DMS153 treated with DMSO at 0.1 percent for 48 hours (cell line): ENCODE measurements around the gene DPYD.

Experiments used
- DNase-seq: peaks from one replicate; lab custom pipeline; 2025; ENCODE audit not compliant: unreplicated experiment; lab: John Stamatoyannopoulos, UW

The DPYD gene

DNA sequence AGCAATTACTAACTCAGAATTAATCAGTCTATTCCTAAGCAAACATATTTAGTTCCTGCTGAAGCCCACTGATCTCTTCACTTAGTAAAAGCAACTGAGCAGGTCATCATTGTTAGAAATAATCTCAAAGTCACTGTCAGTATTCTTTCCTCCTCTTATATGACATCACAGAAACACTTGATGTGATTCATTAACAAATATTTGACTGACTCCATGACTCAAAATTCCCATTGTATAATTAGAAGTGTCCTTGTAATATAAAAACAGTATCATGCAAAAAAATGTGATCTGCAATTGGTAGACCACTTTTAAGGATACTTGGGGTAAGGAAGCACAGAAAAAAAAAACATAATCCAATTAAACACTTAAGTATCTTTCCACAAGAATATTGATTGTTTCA lies 194.4 kb downstream of the DPYD start:
- no peak for DNase-seq

DNA sequence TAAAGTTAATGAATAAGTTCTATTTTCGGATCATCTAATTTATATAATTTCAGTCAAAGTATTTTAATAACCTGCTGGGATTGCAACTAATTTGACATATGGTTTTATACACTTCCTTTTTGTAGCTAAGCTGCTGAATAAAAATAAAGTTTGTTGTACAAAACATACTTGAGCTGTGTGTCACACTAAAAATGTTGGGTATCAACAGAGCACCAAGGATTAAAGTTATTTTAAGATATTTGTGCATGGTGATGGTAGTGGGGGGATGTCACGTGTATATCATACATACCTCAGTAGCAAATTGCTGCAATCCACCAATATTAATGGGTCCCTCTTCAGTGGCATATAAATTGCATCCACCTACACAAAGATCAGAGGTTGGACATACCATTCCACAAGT lies 199.6 kb downstream of the DPYD start:
- no peak for DNase-seq

DNA sequence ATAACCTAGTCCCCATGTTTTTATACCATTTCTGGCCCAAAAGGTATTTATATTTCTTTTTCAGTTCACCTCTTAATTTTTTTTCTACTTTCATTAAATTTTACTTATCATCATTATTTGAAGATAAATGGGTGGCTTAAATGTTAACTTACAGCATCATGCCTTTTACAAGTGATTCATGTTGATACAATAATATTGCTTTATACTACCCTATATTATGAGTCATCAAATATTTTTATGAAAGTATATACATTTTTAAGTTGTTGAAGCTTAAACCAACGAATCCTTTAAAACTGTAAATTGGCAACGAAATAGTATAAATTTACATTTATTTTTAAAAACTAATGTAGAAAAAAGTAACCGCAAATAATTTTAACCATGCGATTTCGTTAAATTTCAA lies 207.9 kb downstream of the DPYD start:
- DNase-seq, result no peak

DNA sequence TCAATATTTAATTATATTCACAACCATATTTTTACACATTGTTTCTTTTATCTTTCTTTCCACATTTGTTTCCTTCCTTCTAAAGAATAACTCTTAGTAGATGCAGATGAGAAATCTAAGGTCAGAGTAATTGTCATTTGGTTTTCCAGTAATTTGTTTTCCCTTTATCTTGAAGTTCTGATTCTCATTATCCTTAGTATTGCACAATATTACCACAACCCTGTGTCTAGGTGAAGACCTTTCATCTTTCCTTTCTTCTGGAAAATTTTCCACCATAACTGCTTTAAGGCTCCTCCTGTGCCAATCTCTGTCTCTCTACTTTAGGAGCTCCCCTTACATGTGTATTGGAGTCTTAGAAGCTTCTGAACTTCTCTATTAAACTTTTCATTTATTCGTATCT lies 209.0 kb downstream of the DPYD start:
- DNase-seq, result no peak

DNA sequence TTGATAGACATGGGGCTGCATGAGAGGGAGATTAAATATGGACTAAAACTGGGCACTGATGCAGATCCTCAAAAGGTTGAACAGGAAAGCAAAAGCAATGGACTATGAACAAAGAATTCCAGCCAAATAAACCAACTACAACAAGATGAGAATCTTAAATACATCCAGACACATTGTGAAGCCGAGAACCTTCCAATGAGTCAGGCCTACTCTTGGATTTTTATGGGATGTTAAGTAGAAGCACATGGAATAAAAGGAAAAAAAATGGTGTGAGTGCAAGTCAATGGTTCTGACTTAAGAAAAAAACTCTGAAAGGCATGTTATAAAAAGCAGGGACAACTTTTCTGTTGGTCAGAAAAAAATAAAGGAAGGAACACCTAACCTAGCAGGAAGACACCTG lies 227.2 kb downstream of the DPYD start:
- no peak for DNase-seq

DNA sequence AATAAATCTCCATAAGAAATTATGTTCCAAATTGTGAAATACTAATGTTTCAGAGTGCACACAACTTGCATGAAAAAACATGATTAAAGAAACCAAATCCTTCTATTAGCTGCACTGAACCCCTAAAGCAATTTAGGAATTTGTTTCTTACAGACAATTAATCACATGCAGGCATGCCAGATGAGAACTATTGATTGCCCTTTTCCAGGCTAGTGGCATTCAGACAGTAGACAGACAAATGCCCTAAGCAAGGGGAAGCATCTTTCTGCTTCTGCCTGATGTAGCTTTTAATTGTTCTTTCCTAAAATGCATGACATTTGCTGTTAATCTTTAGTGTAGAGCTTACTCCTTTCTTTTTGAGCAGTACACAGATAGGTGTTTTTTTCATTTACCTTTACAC lies 229.5 kb downstream of the DPYD start:
- DNase-seq, result no peak

DNA sequence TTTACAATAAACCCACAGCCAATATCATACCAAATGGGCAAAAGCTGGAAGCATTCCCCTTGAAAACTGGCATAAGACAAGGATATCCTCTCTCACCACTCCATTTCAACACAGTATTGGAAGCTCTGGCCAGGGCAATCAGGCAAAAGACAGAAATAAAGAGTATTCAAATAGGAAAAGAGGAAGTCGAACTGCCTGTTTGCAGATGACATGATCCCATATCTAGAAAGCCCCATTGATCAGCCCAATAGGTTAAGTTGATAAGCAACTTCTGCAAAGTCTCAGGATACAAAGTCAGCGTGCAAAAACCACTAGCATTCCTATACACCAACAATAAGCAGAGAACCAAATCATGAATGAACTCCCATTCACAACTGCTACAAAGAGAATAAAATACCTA lies 235.5 kb downstream of the DPYD start:
- no peak for DNase-seq

DNA sequence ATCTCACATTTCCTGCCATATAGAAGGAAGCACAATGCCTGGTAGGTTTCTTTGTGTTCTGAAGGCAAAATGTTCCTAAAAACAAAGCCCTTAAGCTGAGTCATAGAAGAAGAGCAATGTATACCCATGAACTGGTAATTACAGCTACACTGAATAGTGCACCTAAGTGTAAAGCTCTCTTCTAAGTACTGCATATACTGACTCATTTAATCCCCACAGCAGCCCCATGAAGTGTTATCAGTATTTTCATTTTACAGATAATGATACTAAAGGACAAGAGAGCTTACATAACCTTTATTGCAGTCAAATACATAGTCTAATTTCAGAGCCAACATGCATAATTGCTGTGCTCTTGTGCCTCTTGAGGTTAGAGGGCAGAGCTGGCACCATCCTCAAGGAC lies 239.9 kb downstream of the DPYD start:
- peak; percentile 84 for DNase-seq

DNA sequence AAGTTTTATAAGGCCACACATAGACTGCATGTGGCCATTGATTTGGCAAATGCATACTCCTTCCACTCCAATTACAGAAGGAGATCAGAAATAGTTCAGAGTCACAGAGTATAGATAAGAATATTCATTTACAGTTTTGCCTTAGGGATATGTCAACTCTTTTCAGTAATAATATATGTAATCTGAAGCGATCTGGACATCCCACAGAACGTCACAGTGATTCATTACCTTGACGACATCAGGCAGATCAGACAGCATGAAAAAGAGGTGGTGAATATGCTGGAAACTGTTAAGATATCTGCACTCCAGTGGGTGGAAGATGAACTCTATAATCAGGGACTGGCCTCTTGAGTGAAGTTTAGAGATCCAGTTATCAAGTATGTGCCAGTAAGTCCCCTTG lies 240.4 kb downstream of the DPYD start:
- DNase-seq, result peak; percentile 38

DNA sequence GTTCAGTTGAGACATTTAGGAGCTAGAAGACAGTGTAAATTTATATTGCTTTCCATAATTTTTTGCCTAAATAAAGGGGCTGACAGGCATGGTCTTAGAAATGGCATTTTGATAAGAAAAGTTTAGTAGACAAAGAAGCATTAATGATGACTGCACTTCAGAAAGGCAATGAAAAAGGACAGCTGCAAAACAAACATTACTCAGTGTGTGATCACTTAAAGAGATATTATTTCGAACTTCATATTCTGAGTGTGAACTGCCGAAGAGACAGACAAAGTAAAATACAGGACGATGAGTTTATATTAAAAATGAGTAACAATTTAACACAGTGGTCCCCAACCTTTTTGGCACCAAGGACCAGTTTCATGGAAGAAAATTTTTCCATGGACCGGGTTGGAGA lies 243.1 kb downstream of the DPYD start:
- no peak for DNase-seq

DNA sequence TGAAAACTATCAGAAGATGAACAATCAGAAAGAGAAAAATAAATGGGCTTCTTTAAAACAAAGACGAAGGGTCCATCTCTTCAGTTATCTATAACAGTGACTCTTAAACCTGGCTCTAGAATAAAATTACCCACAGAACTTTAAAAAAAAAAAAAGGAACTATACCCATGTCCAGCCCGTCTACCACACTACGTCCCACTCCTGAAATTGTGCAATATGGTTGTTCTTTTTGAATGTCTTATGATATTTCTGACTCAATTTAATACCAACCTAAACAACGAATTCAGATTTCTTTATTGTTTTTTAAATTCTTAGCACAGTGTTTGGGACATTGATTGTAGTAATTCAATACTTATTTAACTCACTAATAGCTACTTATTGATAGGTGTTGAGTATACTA lies 246.3 kb downstream of the DPYD start:
- DNase-seq, result no peak

DNA sequence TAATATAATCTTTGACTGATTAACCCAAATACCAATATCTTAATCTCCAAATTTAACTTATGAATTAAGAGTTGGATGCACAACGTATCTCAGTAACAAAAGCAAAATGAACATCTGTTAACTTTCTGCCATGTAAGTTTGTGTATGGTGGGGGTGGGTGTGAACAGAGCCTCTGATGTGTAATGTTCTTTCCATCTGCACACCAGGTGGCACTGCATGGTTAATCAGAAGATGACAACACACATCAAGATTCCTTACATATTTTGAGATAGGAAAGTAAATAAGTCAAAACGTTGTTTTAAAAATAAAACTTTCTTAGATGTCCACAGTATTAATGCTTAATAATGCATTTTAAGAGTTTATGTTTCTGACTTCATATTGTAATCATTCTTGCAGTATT lies 251.9 kb downstream of the DPYD start:
- DNase-seq, result no peak

DNA sequence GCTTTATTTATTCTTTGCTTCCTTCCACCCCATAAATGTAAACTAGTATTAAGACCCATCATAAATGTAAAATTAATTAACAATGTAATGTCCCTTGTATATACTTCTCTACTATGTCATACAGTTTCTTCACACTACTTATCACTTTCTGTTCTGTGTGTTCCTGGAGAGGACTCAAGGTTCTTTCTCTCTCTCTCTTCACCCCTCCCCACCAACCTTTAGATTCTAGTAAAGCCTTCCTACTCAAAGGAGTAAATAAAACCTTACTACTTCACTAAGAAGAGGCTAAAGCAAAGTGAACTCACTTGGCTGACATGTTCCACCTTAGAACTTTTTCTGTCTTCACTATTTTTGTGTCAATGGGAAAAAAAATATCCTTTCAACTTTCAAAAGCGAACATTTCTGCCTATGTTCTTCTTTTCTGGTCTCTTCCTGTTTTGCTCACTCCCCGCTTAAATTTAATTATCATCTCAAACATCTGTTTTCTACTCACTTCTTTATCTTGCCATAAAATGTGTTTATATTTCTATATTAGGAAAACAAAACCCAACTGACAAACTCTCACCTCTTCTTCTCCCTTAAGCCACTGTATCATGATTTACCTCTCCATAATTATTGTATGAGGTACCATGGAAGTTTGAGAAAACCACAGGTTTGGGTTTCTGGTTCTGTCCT lies 260.3 kb downstream of the DPYD start:
- no peak for DNase-seq

DNA sequence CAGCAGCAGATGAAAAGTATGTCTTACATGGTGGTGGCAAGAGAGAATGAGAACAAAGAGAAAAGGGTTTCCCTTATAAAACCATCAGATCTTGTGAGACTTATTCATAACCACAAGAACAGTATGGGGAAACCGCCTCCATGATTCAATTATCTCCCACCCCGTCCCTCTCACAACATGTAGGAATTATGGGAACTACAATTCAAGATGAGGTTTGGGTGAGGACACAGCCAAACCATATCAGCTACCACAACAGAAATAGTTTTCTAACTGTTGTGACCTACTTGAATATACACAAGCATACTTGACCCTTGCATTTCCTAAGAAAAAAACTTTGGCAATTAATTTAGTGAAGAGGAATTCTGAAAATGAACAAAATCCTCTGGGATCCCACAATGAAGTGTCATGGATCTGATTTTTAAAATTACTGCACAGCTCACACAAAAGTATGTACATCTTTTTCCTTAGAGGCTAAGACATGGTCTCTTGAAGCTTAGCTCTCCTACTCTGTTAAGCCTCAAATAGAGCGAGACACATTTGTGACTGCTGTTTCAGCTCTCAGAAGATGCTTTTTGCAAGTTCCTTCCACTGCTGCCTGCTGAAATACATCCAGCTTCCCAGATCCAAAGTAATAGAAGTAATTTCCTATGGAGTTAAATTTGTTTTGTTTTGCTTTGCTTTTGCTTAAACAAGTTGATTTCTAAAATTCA lies 265.8 kb downstream of the DPYD start:
- DNase-seq, result no peak

DNA sequence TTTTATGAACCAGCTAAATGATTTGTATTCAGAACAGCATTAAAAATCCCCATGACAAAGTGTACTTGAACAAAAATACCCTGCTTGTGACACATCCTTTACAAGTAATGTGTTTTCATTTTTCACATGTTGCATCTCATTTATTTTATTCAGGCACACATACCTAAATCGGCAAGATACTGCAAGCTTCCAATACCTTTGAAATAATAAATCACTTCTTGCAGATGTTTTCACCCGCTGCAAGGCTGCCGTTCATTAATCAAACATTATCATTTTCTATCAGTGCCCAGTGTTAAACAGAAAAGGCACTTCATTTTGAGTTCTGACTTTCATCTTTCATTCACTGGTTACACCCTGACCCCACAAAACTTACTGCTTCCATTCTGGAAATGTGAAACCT lies 269.6 kb downstream of the DPYD start:
- no peak for DNase-seq

DNA sequence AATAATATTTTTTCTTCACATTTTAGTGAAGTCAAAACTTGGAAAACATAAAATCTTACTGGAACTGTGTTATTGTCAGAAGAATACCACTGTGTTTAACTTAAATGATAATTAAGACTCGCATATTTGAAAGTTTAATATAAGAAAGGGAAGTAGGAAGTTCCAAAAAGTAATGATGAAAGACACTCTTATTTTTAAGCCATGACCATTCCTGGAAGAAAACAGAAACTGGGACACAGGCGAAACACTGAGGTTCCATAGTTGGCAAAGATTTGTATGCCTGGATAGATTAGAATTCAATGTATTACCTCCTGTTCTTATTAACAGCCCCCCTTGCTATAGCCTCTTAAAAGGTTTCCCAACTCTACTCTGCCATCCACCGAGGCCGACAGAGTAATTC lies 271.2 kb downstream of the DPYD start:
- DNase-seq, result no peak

DNA sequence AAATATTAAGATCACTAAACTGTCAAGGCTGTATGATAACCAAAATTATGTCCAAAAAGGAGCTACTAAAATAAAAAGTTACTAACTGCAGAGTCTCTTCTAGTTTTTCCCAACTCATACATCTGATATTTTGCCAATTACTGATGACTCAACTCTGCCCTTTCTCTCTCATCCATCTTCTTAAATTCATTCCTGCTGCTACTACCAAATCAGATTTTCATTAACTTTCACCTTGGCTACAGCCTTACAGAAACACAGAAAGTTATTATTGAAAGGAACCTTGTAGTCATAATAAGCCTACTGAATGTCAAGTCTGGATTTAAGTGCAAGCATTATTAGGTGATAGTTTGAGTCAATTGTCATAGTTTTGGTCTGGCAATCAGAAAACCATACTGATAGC lies 273.1 kb downstream of the DPYD start:
- DNase-seq, result no peak

DNA sequence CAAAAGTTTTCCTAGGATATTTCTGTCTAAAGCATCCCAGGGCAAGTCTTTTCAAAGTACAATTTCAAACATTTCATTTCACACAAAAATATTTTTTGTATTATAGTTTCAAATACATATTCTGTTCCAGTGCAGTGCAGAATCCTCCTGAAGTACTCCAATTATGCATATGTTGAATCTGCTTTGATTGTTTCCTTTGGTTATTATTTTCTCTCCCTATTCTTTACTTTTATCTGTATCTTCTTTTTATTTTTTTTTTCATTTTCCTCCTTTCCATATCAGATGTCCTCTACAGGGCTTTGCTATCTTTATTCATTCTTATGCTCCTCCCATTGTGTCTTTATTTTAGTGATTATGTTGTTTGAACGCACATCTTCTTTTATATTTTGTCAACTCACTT lies 274.8 kb downstream of the DPYD start:
- DNase-seq, result no peak

DNA sequence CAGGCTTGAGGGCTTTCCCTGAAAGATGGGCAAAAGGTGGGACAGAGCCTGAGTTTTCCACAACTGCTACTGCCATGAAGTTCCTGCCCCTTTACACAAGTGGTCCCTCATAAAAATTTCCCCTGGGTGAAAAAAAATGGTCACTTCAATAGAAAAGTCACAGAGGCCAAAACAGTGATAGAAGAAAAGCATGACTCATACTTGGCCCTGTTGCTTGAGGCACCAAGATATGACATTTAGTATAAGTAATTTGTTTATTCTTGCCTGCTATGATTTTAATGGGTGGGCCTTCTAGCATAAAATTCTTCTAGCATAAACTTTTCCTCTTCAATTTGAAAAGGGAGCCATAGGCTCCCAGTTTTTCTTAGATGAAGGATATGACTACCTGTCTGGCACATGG lies 280.2 kb downstream of the DPYD start:
- DNase-seq, result no peak

DNA sequence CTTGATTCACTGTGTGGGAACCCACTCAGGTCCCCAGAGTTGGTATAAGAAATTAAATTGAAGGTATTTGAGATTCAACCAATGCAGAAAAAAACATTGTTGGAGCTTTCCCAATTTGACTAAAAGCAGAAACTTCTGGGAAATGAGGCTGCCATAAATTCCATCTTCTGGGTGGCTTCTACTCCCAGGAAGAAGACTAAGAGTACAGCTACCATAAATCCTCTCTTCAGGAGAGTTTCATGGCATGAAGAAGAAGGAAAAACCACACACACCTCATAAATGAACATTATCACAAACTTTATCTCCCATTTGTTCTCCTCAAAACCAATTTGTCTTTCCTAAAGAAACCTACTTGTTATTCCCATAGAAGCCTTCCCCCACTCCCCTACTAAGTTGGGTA lies 283.9 kb downstream of the DPYD start:
- no peak for DNase-seq

DNA sequence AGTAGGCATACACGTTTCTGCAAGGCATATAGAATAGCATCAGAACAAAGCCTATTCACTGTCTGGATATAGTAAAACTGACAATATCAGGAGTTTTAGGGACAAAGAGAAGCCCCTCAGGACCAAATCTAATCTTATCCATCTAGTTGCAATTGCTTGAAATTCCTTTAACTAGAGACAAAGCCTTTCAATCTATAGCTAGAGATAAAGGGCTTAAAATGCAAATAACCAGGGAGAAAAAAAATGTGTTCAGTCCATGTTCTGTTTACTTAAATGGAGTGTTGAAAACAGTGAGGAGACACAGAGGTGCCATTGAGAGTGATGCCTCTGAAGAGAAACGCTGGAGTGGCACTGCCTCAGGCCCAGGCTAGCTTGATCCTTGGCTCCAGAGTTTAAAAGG lies 286.1 kb downstream of the DPYD start:
- DNase-seq, result peak; percentile 15

DNA sequence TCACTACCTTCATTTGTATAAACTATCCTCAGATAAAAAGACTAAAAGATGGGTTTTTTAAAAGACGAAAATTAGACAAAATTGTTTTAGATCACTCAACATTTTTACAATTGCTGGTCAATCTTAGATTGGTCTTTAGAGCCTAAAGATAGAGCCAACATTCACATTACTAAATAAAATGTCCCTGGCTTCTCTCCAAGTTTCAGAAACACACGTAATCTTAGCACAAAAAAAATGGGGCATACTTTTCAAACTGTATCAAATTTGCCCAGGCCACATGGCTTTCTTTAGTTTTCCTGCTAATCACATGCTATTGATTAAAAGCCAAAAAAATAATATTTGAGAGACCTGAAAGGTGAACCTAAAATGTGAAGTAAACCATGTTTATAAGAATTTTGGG lies 288.1 kb downstream of the DPYD start:
- no peak for DNase-seq

DNA sequence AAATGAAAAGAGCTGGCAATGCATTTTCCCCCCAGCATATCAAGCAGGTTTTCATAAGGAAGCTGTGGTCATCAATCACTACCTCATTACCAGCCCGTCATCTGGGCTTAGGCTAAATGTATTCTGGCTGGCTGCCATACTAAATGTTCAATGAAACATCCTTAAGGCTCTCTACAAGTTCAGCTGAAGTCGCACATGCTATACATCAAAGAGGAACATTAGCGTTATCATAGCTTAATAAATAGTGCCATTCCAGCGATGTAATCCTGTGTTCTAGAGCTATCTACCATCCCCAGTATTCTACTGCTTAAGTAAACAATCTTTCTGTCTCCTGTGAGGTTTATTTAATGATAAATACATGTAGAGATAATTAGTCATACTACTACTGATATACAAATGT lies 288.8 kb downstream of the DPYD start:
- DNase-seq, result peak; percentile 76
